Activated B cell treated with CpG ODN at 0.5 μM for 24 hours (primary cell): ENCODE results near the gene CCKAR. TPM values are rescaled to one million over a fixed set of nuclear protein-coding genes. Genes with fewer than 3 reads are reported as not detected.

ENCODE experiments used
- ATAC-seq: fragments of 200-7000 bp; cut with Tn5 transposase; one replicate; pipeline ENCODE4 v1.10.0; 2021; ENCODE audit warnings: low read depth, mild to moderate bottlenecking, moderate library complexity
- CTCF ChIA-PET: fragments of 350-600 bp; sonication (Branson Sonifier 250); formaldehyde crosslinking; loops from one replicate; lab custom pipeline; 2021; ENCODE audit warnings: antibody characterized with exemption; lab: Charles Lee
- POLR2A ChIA-PET: fragments of 350-600 bp; sonication (Branson Sonifier 250); formaldehyde crosslinking; loops from one replicate; lab custom pipeline; 2021; ENCODE audit warnings: antibody characterized with exemption; lab: Charles Lee
- DNase-seq: peaks from one replicate; pipeline ENCODE4 v3.0.0; 2022
- H3K27ac Mint-ChIP-seq: one replicate; pipeline ENCODE4 v1.8.0; 2020; ENCODE audit warnings: mixed read lengths
- H3K27me3 Mint-ChIP-seq: one replicate; pipeline ENCODE4 v1.8.0; 2021; ENCODE audit warnings: mixed read lengths
- H3K36me3 Mint-ChIP-seq: one replicate; pipeline ENCODE4 v1.8.0; 2021; ENCODE audit warnings: low read depth, mixed read lengths
- H3K4me1 Mint-ChIP-seq: one replicate; pipeline ENCODE4 v1.8.0; 2021; ENCODE audit warnings: mixed read lengths
- H3K4me3 Mint-ChIP-seq: one replicate; pipeline ENCODE4 v1.8.0; 2020; ENCODE audit warnings: mild to moderate bottlenecking, mixed read lengths
- H3K9me3 Mint-ChIP-seq: one replicate; pipeline ENCODE4 v1.8.0; 2020; ENCODE audit warnings: mixed read lengths
- intact Hi-C: fragments of 100-400 bp; cut with micrococcal nuclease; formaldehyde crosslinking; loops from one replicate; pipeline ENCODE4 v1.15.1; 2024
- total RNA-seq: library from RNA; stranded (reverse); gene quantifications from 2 replicates; pipeline ENCODE4 v1.2.3, GENCODE V29; 2022
- TF ChIP-seq, protein P1 (sequence below): fragments of 200-600 bp; IDR thresholded peaks from one replicate; pipeline ENCODE4 v1.8.0; 2022; ENCODE audit warnings: antibody characterized with exemption, mild to moderate bottlenecking

Gene CCKAR, protein sequence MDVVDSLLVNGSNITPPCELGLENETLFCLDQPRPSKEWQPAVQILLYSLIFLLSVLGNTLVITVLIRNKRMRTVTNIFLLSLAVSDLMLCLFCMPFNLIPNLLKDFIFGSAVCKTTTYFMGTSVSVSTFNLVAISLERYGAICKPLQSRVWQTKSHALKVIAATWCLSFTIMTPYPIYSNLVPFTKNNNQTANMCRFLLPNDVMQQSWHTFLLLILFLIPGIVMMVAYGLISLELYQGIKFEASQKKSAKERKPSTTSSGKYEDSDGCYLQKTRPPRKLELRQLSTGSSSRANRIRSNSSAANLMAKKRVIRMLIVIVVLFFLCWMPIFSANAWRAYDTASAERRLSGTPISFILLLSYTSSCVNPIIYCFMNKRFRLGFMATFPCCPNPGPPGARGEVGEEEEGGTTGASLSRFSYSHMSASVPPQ
- total RNA-seq: not detected in 2 replicates

DNA sequence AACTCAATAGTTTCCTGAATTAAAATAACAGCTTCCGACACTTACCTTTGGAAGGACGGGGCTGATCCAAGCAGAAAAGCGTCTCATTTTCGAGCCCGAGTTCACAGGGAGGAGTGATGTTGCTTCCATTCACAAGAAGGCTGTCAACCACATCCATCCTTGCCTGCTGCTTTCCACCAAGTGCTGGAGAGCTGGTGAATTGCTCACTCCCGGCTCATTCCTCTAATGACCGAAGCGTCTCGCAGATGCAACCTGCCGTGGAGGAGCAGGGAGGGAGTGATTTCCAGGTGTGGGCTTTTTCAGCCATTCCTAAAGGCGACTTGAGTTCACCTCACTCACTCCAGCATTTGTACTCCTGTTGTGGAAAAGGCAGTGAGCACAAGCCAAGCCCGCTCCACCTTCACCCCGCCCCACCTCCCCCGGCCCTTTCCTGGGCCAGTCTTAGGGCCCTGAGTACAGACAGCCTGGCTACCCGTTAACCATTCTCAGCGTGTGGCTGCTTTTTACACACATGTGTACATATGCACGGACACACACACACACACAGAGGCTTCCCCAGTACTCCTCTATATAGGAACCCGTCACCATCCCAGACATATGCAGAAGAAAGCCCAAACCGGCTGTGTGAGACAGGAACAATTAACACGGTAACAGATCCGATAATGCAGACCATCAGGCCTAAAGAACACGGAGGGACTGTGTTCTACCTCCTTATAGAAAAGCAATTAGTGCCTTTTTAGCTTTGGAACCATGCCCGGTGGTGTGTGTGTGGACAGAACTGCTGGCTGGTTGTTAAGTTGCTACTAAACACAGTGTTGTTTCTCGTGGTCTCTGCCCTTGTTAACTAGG, at the start of gene CCKAR:
Gene CCKAR, minus strand, starts transcription at position 374 of the 849 bp plus-strand sequence. Its CDS starts 217 bp downstream, at position 157.
- DNase-seq: no peak
- POLR2A ChIA-PET: no interaction called here
- H3K9me3 Mint-ChIP-seq: peaks cover 5% of the 10 kb centered on the region
- intact Hi-C loops: no loop called here
- TF ChIP-seq, protein P1, sequence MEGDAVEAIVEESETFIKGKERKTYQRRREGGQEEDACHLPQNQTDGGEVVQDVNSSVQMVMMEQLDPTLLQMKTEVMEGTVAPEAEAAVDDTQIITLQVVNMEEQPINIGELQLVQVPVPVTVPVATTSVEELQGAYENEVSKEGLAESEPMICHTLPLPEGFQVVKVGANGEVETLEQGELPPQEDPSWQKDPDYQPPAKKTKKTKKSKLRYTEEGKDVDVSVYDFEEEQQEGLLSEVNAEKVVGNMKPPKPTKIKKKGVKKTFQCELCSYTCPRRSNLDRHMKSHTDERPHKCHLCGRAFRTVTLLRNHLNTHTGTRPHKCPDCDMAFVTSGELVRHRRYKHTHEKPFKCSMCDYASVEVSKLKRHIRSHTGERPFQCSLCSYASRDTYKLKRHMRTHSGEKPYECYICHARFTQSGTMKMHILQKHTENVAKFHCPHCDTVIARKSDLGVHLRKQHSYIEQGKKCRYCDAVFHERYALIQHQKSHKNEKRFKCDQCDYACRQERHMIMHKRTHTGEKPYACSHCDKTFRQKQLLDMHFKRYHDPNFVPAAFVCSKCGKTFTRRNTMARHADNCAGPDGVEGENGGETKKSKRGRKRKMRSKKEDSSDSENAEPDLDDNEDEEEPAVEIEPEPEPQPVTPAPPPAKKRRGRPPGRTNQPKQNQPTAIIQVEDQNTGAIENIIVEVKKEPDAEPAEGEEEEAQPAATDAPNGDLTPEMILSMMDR: no peak
- peaks cover 24% of the 10 kb centered on the region for H3K27me3 Mint-ChIP-seq
- H3K27ac Mint-ChIP-seq: no peak within 1 kb of the TSS
- H3K4me1 Mint-ChIP-seq: no peaks in the 10 kb centered on the region
- CTCF ChIA-PET: no interaction called here
- H3K36me3 Mint-ChIP-seq: no peaks in the 10 kb centered on the region
- no peak for ATAC-seq
- no peak within 1 kb of the TSS for H3K4me3 Mint-ChIP-seq

DNA sequence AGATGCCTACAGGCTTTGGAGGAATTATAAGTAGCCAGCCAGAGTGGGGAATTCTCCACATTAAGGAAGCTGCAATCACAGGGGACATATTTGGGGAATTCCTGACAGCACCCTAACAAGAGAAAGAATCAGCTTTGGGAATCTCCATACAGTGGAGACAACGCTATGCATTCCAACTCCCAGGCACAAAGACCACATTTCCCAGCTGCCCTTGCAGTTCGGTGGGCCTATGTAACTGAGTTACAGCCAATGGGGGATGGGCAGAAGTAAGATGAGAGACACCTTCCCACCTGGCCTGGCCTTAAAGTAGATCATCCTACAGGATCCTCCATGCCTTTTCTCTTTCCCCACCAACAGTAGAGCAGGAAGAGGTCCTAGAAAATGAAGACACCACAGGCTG, 43.4 kb upstream of the CCKAR start:
- Mint-ChIP-seq H3K27ac (no peak overlapping the region), H3K27me3 (no peaks in the 10 kb centered on the region), H3K9me3 (no peaks in the 10 kb centered on the region), H3K4me3 (no peak overlapping the region), H3K36me3 (no peaks in the 10 kb centered on the region), H3K4me1 (no peaks in the 10 kb centered on the region)
- TF ChIP-seq, protein P1: no peak
- no peak for DNase-seq
- POLR2A ChIA-PET: no interaction called here
- intact Hi-C loops: no loop called here
- CTCF ChIA-PET: no interaction called here
- ATAC-seq: no peak

DNA sequence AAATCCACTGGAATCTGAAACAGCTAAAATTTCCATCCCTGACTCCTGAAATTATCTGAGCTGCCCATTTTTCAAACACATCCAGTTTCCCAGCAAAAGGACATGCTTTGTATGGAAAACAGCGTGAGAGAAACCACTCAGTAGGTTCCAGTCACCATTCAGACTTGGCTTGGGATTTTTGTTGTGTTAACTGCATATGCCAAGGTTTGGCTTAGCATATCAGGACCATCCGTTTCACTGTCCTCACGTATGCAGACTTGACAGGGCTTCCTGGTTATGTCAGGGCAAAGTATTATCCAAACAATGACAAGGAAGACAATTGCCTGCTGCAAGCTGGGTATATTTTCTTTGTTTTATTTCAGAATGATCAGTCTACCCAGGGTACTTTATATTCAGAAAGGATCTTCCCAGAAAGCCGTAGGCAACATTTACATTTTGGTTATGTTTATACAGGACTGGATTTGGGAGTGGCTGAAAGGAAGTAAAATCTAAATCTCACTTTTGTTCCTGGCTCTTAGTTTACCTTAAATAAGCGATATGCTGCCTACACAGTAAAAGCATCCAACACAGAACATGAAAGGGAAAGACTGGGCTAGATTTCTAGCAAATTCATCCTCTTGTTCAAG, 41.3 kb upstream of the CCKAR start:
- ATAC-seq: no peak
- intact Hi-C loops: no loop called here
- Mint-ChIP-seq H3K4me3 (no peak overlapping the region), H3K27me3 (no peaks in the 10 kb centered on the region), H3K36me3 (no peaks in the 10 kb centered on the region), H3K27ac (no peak overlapping the region), H3K9me3 (no peaks in the 10 kb centered on the region), H3K4me1 (no peaks in the 10 kb centered on the region)
- ChIA-PET CTCF (no interaction called here), POLR2A (no interaction called here)
- TF ChIP-seq, protein P1: no peak
- DNase-seq: no peak

DNA sequence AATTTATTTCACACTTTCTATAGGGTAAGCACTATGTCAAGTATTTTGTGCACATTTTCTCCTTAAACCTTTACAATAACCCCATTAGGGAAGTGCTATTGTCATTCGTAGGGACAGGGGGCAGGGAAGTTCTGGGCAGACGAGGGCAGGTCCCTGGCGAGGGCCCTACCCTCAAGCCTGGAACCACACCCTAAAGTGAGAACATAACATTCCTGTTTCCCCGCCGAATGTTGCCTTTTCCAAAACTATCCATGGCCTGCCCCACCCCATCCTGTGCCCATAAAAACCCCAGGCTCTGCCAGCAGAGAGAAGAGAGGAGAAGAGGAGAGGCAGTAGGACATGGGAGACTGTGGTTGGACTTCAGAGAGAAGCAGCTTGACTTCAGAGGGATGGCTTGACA, 39.8 kb upstream of the CCKAR start:
- H3K4me3 Mint-ChIP-seq: no peak overlapping the region
- CTCF ChIA-PET: no interaction called here
- TF ChIP-seq, protein P1: no peak

DNA sequence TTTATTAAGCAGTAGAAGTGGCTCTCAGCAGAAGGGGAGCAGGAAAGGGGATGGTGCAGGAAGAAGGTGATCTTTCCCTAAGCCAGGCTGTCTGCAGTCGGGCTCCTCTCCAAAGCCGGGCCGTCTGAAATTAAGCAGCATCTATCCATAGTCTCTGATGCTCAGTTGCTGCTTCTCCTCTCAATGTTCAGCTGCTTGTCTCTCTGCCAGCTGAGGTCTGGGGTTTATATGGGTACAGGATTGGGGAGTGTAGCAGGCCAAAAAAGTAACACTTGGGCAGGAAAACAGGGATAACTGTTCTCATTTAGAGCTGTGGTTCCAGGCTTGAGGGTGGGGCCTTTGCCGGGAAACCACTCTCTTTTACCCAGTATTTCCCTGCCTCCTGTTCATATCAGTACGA, 39.2 kb upstream of the CCKAR start:
- no peak for ATAC-seq
- intact Hi-C loops: no loop called here

More for the DNA sequence above, 39.8 kb upstream of the CCKAR start:
- Mint-ChIP-seq H3K27ac (no peak overlapping the region), H3K4me1 (no peaks in the 10 kb centered on the region), H3K27me3 (no peaks in the 10 kb centered on the region), H3K9me3 (no peaks in the 10 kb centered on the region), H3K36me3 (no peaks in the 10 kb centered on the region)
- intact Hi-C loops: no loop called here
- POLR2A ChIA-PET: no interaction called here
- ATAC-seq: no peak
- DNase-seq: no peak

More for the DNA sequence above, 39.2 kb upstream of the CCKAR start:
- Mint-ChIP-seq H3K4me1 (no peaks in the 10 kb centered on the region), H3K4me3 (no peak overlapping the region), H3K27me3 (no peaks in the 10 kb centered on the region), H3K36me3 (no peaks in the 10 kb centered on the region), H3K9me3 (no peaks in the 10 kb centered on the region), H3K27ac (no peak overlapping the region)
- TF ChIP-seq, protein P1: no peak
- POLR2A ChIA-PET: no interaction called here
- CTCF ChIA-PET: no interaction called here
- DNase-seq: no peak
